ENCODE results near the gene SLC15A4. TPM values are rescaled to one million over a fixed set of nuclear protein-coding genes. Genes with fewer than 3 reads are reported as not detected.
"Not testable (repeated sequence)": the region's sequence is repeated elsewhere in the genome, so short reads cannot be mapped to it uniquely, and the experiment has no call there.

Gene SLC15A4
- total RNA-seq, 3 donors from 2014 or later = 15.8 to 19.8 (median 18.6) TPM

DNA sequence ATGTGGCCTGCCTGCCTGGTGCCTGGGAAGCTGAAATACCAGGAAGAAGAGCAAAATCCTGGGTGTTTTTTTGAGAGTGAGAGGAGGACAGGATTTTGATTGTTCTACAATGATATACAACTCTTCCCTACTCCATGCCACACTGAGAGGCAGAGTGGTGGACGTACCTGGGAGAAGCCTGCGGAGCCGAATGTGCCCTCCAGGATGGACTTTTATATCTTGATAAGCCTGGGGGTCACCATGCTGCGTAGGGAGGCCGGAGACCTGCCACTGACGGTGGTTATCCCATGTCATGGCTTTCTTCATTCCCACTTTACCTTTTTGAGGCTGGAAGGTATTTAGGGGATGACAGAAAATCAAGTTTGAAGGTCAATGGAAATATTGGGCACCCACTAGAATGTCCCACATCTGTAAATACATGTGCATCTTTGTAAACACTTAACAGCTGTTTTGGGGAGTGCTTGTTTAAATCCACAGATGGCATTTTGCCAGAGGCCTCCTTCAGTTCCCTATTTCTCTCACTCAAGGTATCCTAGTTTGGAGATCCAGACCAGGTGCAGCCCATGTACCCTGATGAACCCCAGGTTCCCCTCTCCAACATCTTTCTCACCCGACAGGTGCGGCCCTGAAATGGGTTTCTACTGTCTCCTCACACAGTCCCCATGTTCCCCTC lies 28.4 kb upstream of the SLC15A4 start:
- Mint-ChIP-seq H3K9me3 (no peaks in the 10 kb centered on the region), H3K36me3 (ENCODE audit: insufficient read depth) (no peaks in the 10 kb centered on the region), H3K4me3 (no peak overlapping the region), H3K27me3 (ENCODE audit: low read depth) (peaks cover 31% of the 10 kb centered on the region), H3K4me1 (ENCODE audit: low read depth) (no peaks in the 10 kb centered on the region)
- no peak for DNase-seq
- ATAC-seq = no peak

- not testable (repeated sequence) for DNase-seq; H3K9me3 Mint-ChIP-seq; ATAC-seq; H3K4me3 Mint-ChIP-seq; H3K4me1 Mint-ChIP-seq (ENCODE audit: low read depth); H3K36me3 Mint-ChIP-seq (ENCODE audit: insufficient read depth)
- peaks cover 28% of the 10 kb centered on the region for H3K27me3 Mint-ChIP-seq (ENCODE audit: low read depth)
These were observed 27.7 kb upstream of the SLC15A4 start for GRCh38 chr12:128851429-128851828.

DNA sequence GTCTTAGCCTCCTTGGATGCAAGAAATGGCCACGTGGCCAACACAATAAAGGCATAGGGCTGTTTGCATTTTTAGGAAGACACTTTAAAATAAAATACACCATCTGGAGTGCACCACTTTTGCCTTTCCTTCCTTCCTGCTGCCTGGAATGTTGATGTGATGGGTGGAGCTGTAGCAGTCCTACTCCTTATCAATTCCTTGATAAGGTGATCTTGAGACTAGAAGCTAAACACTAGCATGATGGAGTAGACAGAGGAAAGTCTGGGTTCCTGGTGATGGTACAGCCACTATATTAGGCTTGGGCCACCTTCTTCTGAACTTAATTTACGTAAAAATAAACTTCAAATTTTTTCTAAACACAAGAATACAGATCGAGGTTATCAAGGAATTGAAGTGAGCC lies 26.6 kb upstream of the SLC15A4 start:
- H3K9me3 Mint-ChIP-seq = no peaks in the 10 kb centered on the region
- H3K4me3 Mint-ChIP-seq = no peak overlapping the region
- H3K27me3 Mint-ChIP-seq (ENCODE audit: low read depth) = peaks cover 21% of the 10 kb centered on the region
- ATAC-seq (no peak), DNase-seq (no peak)
- H3K36me3 Mint-ChIP-seq (ENCODE audit: insufficient read depth) = no peaks in the 10 kb centered on the region
- H3K4me1 Mint-ChIP-seq (ENCODE audit: low read depth) = no peaks in the 10 kb centered on the region

- H3K36me3 Mint-ChIP-seq (ENCODE audit: insufficient read depth); H3K4me3 Mint-ChIP-seq; H3K9me3 Mint-ChIP-seq; DNase-seq; ATAC-seq; H3K4me1 Mint-ChIP-seq (ENCODE audit: low read depth): not testable (repeated sequence)
- peaks cover 20% of the 10 kb centered on the region for H3K27me3 Mint-ChIP-seq (ENCODE audit: low read depth)
These were observed 26.0 kb upstream of the SLC15A4 start for GRCh38 chr12:128849806-128850205.

DNA sequence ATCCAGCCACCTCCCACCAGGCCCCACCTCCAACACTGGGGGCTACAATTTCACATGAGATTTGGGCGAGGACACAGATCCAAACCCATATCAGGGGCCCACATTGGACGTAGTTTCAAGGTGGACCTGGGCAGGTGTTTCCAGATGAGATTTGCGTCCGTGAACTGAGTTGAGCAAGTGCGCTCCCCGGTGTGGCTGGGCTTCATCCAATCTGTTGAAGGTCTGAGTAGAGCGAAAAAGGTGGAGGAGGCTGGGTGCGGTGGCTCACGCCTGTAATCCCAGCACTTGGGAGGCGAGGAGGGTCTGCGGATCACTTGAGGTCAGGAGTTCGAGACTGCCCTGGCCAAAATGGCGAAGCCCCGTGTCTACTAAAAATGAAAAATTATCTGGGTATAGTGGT lies 24.6 kb upstream of the SLC15A4 start:
- DNase-seq (no peak), ATAC-seq (no peak)
- no peaks in the 10 kb centered on the region for H3K36me3 Mint-ChIP-seq (ENCODE audit: insufficient read depth)
- H3K27me3 Mint-ChIP-seq (ENCODE audit: low read depth) = peaks cover 15% of the 10 kb centered on the region
- H3K4me3 Mint-ChIP-seq = no peak overlapping the region
- H3K4me1 Mint-ChIP-seq (ENCODE audit: low read depth) = no peaks in the 10 kb centered on the region
- H3K9me3 Mint-ChIP-seq = no peaks in the 10 kb centered on the region

- not testable (repeated sequence) for DNase-seq; H3K4me3 Mint-ChIP-seq; H3K9me3 Mint-ChIP-seq; H3K36me3 Mint-ChIP-seq (ENCODE audit: insufficient read depth); H3K27me3 Mint-ChIP-seq (ENCODE audit: low read depth); ATAC-seq; H3K4me1 Mint-ChIP-seq (ENCODE audit: low read depth)
These were observed 22.9 kb upstream of the SLC15A4 start for GRCh38 chr12:128846671-128847070.

GRCh38 chr12:128844031-128844635 lies 20.4 kb upstream of the SLC15A4 start:
- H3K4me3 Mint-ChIP-seq = no peak overlapping the region
- DNase-seq (no peak), ATAC-seq (no peak)
- peaks cover 8% of the 10 kb centered on the region for H3K4me1 Mint-ChIP-seq (ENCODE audit: low read depth)
- no peaks in the 10 kb centered on the region for H3K9me3 Mint-ChIP-seq
- no peaks in the 10 kb centered on the region for H3K36me3 Mint-ChIP-seq (ENCODE audit: insufficient read depth)
- peaks cover 5% of the 10 kb centered on the region for H3K27me3 Mint-ChIP-seq (ENCODE audit: low read depth)

DNA sequence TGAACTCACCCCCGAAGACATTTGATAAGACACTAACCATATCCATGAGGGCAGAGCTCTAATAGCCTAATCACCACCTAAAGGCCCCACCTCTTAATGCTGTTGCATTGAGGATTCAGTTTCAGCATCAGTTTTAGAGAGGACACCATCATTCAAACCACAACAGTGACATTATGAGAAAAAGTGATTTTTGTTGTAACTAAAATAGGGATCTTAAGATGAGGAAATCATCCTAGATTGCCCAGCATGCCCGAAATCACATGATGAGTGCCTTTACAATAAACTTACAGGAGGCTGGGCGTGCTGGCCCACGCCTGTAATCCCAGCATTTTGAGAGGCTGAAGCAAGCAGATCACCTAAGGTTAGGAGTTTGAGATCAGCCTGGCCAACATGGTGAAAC lies 19.8 kb upstream of the SLC15A4 start:
- Mint-ChIP-seq H3K36me3 (ENCODE audit: insufficient read depth) (no peaks in the 10 kb centered on the region), H3K4me3 (no peak overlapping the region), H3K27me3 (ENCODE audit: low read depth) (peaks cover 5% of the 10 kb centered on the region), H3K4me1 (ENCODE audit: low read depth) (peaks cover 8% of the 10 kb centered on the region), H3K9me3 (no peaks in the 10 kb centered on the region)
- DNase-seq (no peak), ATAC-seq (no peak)

DNA sequence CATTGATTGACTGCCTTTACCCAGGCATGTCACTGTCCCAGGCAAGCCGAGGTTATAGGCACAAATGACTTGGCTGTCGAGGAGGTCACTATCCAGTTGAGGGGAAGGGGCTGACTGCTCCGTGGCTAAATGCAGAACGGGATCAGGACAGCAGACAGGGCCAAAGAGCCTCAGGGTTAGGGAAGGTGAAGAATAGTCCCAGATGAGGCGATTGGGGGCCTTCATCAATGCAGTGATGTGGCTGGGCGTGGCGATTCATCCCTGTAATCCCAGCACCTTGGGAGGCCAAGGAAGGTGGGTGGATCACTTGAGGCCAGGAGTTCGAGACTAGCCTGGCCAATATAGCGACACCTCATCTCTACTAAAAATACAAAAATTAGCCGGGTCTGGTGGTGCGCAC lies 18.8 kb upstream of the SLC15A4 start:
- DNase-seq (no peak), ATAC-seq (no peak)
- peaks cover 5% of the 10 kb centered on the region for H3K27me3 Mint-ChIP-seq (ENCODE audit: low read depth)
- no peak overlapping the region for H3K4me3 Mint-ChIP-seq
- H3K9me3 Mint-ChIP-seq = no peaks in the 10 kb centered on the region
- peaks cover 8% of the 10 kb centered on the region for H3K4me1 Mint-ChIP-seq (ENCODE audit: low read depth)
- no peaks in the 10 kb centered on the region for H3K36me3 Mint-ChIP-seq (ENCODE audit: insufficient read depth)

DNA sequence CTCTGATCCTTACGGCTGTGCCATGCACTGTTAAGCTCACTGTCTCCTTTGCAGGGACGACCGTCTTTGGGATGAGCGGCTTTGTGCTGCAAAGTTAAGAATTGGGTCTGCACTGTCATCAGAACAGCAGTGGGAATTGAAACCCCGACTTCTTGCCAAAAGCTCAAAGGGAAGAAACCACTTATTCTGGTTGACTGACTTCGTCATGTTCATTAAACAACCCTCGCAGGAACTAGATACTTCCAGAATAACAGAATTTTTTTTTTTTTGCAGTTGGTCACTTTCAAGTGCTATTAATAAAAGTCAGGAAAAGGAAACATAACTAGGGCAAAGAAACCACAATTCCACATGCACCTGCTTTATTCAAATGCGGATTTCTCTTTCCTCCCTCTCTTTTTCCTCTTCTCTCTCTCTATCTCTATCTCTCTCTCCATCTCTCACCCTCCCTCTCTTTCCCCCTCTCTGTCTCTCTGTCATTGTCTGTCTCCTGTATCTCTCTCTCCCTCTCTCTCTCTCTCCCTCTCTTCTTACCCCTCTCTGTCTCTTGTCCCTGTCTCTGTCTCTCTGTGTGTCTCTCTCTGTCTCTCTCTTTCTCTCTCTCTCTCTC lies 17.2 kb upstream of the SLC15A4 start:
- ATAC-seq = no peak
- Mint-ChIP-seq H3K36me3 (ENCODE audit: insufficient read depth) (no peaks in the 10 kb centered on the region), H3K4me3 (no peak overlapping the region), H3K27me3 (ENCODE audit: low read depth) (peaks cover 5% of the 10 kb centered on the region), H3K9me3 (no peaks in the 10 kb centered on the region), H3K4me1 (ENCODE audit: low read depth) (peaks cover 8% of the 10 kb centered on the region)
- no peak for DNase-seq

DNA sequence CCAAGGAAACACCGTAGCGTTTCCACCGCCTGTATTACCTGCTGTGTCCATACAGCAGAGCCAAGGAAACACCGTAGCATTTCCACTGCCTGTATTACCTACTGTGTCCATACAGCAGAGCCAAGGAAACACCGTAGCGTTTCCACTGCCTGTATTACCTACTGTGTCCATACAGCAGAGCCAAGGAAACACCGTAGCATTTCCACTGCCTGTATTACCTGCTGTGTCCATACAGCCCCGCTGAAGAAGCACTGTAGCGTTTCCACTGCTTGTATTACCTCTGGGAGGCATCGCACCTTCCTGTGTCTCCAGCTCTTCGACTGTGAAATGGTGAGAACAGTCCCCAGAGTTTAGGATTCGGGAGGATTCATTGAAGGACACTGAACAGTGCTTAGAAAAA lies 16.1 kb upstream of the SLC15A4 start:
- H3K36me3 Mint-ChIP-seq (ENCODE audit: insufficient read depth) = not testable (repeated sequence)

DNA sequence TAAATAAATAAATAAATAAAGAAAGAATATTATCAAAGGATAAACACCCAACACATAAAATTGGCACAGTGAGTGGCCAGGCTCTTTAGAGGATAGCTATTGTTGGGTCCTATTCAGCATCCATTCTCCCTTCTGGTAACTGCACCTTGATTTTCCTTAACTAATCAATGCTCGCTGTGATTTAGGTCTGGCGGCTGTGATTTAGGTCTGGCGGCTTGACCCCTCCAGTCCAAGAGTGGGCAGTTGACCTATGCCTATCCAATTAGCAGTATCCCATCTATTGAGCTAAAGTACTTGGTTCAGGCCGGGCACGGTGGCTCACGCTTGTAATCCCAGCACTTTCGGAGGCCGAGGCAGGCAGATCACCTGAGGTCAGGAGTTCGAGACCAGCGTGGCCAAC lies 9.7 kb upstream of the SLC15A4 start:
- Mint-ChIP-seq H3K27me3 (ENCODE audit: low read depth) (peaks cover 10% of the 10 kb centered on the region), H3K4me3 (no peak overlapping the region), H3K9me3 (no peaks in the 10 kb centered on the region), H3K4me1 (ENCODE audit: low read depth) (peaks cover 12% of the 10 kb centered on the region), H3K36me3 (ENCODE audit: insufficient read depth) (no peaks in the 10 kb centered on the region)
- no peak for DNase-seq
- no peak for ATAC-seq

More for the DNA sequence above, 16.1 kb upstream of the SLC15A4 start:
- H3K9me3 Mint-ChIP-seq; ATAC-seq; H3K4me3 Mint-ChIP-seq; DNase-seq; H3K4me1 Mint-ChIP-seq (ENCODE audit: low read depth); H3K27me3 Mint-ChIP-seq (ENCODE audit: low read depth): not testable (repeated sequence)

- Mint-ChIP-seq H3K4me3 (no peak overlapping the region), H3K4me1 (ENCODE audit: low read depth) (peaks cover 12% of the 10 kb centered on the region), H3K27me3 (ENCODE audit: low read depth) (peaks cover 10% of the 10 kb centered on the region), H3K36me3 (ENCODE audit: insufficient read depth) (no peaks in the 10 kb centered on the region), H3K9me3 (no peaks in the 10 kb centered on the region)
- ATAC-seq (no peak), DNase-seq (no peak)
These were observed 6.7 kb upstream of the SLC15A4 start for GRCh38 chr12:128830505-128830893.

DNA sequence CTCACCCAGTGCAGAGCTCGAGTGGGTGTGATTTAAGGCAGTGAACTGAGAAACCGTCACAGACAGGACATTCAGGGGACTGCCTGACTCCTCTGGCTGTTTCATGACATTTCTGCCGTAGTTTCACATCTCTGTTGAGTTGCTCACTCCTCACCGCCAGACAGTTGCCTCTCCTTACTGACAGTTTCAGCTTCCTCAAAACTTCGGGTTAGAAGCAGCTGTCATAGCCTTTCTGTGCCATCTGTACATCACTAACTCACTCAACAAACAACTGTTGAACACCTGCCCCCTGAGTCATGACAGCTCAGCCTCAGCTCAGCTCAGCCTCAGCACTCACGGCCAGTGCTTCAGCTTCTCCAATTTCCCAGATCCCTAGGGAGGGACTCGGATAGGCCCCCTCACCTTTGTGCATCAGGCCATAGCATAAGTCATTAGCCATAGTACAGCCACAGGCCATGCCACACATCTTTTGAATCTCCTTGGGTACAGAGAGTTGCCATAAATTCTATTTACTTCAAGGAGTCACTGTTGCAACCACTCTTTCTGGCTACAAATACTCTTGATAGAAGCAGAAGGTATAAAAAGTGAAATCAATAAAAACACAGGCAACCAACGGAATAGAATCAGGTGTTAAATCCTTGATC lies 6.2 kb upstream of the SLC15A4 start:
- Mint-ChIP-seq H3K4me3 (no peak overlapping the region), H3K4me1 (ENCODE audit: low read depth) (peaks cover 12% of the 10 kb centered on the region), H3K27me3 (ENCODE audit: low read depth) (peaks cover 10% of the 10 kb centered on the region), H3K9me3 (no peaks in the 10 kb centered on the region), H3K36me3 (ENCODE audit: insufficient read depth) (no peaks in the 10 kb centered on the region)
- peak; percentile 77 to 83 for ATAC-seq
- no peak for DNase-seq

DNA sequence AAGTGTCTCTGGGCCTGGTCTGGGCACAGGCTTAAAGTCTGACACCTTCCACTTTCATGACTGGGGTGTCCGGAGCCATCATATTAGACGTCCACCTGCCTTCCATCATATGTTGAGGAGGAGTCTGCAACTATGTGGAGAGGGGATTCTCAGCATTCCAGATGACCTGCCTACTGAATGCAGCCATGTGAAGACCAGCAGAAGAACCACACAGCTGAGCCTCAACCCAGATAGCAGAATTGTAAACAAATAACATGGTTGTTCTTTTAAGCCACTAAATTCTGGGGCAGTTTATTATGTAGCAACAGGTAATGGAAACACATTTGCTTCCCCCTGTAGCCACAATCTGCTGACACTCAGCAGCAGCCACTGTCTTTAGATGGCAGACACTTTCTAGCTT lies 4.0 kb upstream of the SLC15A4 start:
- DNase-seq (no peak), ATAC-seq (no peak)
- H3K27me3 Mint-ChIP-seq (ENCODE audit: low read depth) = peaks cover 5% of the 10 kb centered on the region
- H3K4me3 Mint-ChIP-seq = no peak overlapping the region
- peaks cover 15% of the 10 kb centered on the region for H3K4me1 Mint-ChIP-seq (ENCODE audit: low read depth)
- no peaks in the 10 kb centered on the region for H3K9me3 Mint-ChIP-seq
- no peaks in the 10 kb centered on the region for H3K36me3 Mint-ChIP-seq (ENCODE audit: insufficient read depth)
